Measurements from ENCODE around the gene NLGN1.

NLGN1 gene

DNA sequence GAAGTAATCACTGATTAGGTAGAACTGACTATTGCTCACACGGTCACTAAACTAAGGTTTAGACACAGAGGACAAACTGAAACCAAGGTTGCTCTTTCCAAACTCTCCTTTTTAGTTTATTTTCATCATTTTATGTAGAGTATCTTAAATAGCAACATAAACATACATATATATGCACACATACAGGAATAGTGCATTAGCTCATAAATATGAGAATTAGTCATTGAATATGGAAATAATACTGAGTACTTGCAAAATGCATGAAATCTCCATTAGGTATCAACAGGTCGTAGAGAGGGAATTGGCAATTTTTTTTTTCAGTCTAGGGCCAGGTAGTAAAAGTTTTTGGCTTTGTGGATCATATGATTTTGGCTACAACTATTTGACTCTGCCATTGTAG lies 557.1 kb downstream of the NLGN1 start:
- TF ChIP-seq, protein P1, sequence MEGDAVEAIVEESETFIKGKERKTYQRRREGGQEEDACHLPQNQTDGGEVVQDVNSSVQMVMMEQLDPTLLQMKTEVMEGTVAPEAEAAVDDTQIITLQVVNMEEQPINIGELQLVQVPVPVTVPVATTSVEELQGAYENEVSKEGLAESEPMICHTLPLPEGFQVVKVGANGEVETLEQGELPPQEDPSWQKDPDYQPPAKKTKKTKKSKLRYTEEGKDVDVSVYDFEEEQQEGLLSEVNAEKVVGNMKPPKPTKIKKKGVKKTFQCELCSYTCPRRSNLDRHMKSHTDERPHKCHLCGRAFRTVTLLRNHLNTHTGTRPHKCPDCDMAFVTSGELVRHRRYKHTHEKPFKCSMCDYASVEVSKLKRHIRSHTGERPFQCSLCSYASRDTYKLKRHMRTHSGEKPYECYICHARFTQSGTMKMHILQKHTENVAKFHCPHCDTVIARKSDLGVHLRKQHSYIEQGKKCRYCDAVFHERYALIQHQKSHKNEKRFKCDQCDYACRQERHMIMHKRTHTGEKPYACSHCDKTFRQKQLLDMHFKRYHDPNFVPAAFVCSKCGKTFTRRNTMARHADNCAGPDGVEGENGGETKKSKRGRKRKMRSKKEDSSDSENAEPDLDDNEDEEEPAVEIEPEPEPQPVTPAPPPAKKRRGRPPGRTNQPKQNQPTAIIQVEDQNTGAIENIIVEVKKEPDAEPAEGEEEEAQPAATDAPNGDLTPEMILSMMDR (conservative IDR thresholded peaks at IDR 0.05) = no peak
- no peak overlapping the region for H3K27ac ChIP-seq

DNA sequence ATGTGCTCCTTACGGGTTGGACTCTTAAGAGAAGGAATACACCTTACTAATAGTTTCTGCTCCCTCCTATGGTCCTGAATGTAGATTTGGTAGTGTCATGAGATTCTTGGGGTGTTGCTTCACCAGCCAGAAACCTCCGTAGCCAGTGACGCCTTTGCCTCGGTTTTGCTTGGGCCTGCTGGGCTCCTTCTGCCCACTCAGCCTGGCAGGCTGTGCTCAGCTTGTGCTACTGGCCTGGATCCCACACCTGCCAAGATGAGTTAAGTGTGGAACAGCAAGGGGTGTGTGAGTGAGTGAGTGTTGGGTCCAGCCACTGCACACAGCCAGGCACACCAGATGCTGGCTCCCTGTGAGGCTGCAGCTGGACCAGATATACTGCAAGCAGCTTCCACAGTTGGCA lies 560.1 kb downstream of the NLGN1 start:
- TF ChIP-seq, protein P1 (conservative IDR thresholded peaks at IDR 0.05) = no peak
- no peak overlapping the region for H3K27ac ChIP-seq

DNA sequence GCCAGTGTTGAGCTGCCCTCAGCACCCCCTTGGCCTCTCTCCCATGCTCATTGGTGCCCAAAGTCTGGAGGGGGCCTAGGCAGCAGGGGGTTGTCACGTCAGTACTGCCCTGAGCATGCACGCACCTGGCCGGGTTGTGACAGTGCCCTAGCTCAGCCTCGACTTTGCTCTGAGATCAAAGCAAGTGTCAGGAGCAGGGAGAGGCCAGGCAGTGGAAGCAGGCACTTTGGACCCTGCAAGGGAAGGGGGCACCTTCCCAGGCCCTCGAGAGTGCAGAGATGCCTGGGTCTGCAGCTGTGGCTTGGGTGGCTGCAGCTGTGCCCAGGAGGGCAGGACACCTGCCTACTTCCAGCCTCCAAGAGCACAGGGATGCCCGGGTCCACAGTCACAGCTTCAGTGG lies 561.3 kb downstream of the NLGN1 start:
- no peak overlapping the region for H3K27ac ChIP-seq
- TF ChIP-seq, protein P1 (conservative IDR thresholded peaks at IDR 0.05) = no peak

DNA sequence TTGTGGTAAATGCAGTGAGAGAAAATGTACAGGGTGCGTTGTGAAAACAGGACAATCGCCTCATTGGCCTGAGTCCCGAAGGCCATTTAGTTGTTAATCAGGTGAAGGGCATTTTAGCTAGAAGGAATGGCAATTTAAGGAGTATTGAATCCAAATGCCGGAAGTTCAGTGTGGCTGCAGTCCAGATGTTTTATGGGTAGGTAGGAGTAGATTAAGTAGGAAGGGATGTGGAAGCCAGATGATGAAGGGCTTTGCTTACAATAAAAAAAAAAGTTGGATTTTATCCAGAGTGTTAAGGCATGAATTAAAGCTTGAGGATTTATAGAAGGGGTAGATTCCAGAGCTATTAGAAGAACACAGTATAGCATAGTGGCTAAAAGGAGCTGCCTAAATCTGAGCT lies 572.7 kb downstream of the NLGN1 start:
- H3K27ac ChIP-seq = no peak overlapping the region
- TF ChIP-seq, protein P1 (conservative IDR thresholded peaks at IDR 0.05) = no peak

DNA sequence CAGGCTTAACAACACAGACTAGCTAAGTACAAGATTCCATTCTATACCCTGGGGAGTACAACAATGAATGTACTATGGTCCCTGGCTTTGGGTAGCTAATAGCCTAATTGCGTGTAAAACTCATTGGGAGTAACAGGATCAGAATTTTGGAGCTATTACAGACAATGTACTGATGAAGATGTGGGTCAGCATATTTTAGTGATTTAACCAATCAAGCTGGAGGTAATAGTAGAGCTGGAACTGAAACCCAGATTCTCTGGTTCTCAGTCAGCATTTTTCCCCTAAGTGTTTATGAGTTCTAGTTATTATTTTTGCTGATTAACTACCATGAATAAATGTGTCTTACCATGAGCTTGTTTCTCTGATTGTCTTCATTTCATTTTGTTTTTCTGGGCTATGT lies 578.7 kb downstream of the NLGN1 start:
- H3K27ac ChIP-seq = no peak overlapping the region
- TF ChIP-seq, protein P1 (conservative IDR thresholded peaks at IDR 0.05) = no peak

DNA sequence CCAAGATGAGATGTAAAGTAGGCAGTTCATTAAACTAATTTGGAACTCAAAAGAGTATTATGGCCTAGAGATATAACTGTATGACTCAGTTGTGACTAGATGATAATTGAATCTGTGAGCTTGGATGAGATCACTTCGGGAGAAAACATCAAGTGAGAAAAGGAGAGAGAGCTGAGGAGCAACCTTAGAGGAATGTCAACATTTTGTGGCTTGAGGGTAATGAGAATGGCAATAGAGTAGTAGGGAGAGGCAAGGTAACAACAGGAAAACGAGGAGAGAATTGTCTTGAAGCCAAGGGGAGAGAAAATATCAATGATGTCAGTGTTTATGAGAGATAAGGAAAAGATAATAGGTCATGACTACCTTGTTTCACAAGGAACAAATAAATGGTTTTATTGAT lies 580.2 kb downstream of the NLGN1 start:
- H3K27ac ChIP-seq = no peak overlapping the region
- TF ChIP-seq, protein P1 (conservative IDR thresholded peaks at IDR 0.05) = no peak

DNA sequence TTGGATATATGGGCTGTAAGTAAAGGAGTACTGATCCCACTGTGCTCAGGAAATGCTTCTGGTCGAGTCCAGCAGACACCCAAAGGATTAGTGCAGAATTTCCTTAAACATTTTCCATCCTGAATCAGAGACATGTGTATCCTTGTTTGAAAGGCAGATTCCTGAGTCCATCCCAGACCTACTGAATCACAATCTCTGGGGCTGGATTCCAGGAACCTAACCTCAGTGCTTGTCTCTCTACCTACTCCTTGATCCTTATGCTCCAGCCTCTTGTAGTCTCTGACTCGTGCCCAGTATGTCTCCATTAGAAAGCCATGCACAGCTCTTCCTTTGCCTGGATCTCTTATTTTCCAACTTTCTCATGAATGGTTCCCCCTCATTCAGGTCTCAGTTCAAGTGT lies 585.8 kb downstream of the NLGN1 start:
- TF ChIP-seq, protein P1 (conservative IDR thresholded peaks at IDR 0.05) = no peak
- no peak overlapping the region for H3K27ac ChIP-seq
